Esophagus mucosa (tissue), 1 donor: ENCODE data around the gene RNF183. TPM values are rescaled to one million over a fixed set of nuclear protein-coding genes. Genes with fewer than 3 reads are reported as not detected.
"Not testable (repeated sequence)": the region's sequence is repeated elsewhere in the genome, so short reads cannot be mapped to it uniquely, and the experiment has no call there.

Experiments used
- ATAC-seq: fragments of 200-7000 bp; cut with Tn5 transposase; one replicate; pipeline ENCODE4 v1.9.1; 2020
- total RNA-seq: library from RNA; stranded (reverse); gene quantifications from one replicate; pipeline ENCODE4 v1.2.4, GENCODE V29; 2023
- donor health status: DM: yes; HTN: yes; CAD: no.

RNF183 gene
- total RNA-seq, 1 donor from 2014 or later = 4.2 TPM

DNA sequence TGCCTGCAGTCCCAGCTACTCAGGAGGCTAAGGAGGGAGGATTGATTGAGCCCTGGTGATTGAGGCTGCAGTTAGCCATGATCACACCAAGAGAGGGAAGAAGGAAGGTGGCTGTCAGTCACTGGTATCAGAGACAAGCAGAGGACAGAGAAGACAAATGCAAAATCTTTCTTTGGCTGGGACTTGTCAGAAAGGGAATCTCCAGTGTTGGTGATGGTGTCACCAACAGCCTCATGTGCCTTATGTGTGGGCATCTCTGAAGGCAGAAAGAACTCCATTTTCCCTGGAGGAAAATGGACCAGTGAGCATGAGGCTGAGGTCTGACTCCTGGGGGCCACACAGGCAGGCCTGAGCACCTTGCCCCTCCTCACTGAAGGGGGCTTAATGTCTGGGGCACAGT, 12.1 kb upstream of the RNF183 start:
- no peak for ATAC-seq

DNA sequence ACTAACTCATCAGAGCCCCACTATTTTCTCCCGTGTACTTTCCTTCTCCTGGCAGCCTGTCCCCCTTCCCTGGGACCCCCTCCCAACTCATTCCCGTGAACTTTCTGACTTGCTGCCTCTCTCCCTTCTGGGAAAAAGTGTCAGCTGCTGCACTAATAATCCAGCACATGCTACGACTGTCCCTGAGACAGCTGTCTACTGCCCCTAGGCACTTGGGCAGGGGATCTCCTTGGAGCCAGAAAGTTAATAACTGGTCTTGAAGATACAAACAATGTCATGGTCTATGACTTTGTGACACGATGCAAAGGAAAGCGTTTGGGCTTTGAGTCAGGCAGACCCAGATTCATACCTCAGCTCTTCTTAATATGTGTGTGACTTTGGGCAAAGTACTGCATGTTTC, 10.1 kb upstream of the RNF183 start:
- no peak for ATAC-seq

DNA sequence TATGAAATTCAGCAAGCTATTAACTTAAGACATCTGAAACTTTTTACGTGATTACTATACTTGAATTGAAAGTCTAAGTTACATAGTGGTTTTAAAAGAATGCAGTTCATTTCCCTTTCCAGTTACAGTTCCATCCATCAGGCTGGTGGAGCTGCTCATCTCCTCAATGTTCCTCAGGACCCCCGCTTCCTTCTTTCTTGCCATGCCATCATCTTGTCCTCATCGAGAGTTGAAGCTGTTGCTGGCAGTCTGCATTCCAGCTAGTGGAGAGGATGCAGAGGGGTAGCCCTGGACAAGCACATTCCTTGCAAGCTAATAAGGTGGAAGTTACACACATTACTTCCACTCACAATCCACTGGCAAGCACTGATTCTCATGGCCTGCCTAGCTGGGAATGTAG, 8.8 kb upstream of the RNF183 start:
- no peak for ATAC-seq

DNA sequence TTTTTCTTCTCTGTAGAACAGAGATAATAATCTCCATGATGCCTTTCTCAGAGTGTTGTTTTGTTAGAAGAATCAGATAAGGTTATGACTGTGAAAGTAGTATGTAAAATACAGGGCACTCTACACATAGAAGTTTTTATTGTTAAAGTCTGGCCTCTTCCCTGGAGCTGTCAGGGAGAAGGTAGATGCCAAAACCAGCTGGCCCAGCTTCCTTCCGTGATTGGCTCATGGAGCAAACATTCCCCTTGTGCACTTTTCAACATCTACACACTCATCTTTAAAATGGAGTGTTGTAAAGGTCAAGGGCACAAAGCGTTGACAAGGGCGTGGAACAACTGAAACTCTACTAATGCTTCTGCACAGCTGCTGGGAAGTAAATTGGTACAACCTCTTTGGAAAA, 7.4 kb upstream of the RNF183 start:
- no peak for ATAC-seq

DNA sequence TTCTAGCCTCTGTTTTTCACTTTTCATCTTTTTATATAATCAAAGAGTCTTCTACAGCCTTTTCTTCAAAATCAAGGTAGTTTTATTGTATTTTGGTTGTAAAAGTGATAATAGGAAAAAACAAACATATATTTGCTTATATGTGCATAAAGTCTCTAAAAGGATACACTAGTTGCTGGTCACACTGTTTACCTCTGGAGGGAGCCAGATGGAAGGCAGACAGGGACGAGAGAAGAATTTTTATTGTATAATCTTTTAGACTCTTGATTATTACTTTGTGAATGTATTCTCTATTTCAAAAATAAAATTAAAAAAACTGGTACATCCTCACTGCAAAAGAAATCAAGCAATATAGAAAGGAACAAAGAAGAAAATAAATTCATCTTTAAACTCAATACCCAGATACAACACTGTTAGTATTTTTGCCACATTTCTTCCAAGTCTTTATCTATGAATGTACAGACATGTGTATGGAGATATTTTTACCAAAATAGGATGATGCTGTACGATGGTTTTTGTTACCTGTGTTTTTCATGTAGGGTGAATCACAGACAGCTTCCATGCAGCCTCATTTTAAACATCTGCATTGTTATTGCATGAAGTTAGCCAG, 6.1 kb upstream of the RNF183 start:
- ATAC-seq = peak; percentile 57

DNA sequence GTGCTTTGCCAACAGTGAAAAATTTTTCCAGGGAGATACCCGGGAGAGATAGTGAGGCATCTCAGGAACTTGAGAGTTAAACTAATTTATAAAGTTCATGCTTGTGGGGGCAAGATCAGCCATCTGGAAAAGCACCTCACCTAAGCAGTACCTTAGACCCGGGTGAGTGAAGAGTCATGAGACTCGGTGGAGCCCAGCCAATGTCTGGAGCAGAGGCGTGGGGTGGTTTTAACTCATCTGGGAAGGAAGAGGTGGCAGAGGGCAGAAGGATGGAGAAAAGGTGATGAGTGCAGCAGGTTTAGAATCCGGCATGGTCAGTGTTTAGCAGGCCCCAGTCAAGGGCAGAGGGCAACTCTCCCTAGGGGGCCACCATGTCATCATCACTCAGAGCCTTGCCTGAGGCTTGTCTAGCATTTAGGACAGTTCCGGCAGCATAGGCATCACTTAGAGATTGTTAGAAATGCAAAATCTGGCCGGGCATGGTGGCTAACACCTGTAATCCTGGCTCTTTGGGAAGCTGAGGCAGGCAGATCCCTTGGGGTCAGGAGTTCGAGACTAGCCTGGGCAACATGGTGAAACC, 4.3 kb upstream of the RNF183 start:
- ATAC-seq = no peak

DNA sequence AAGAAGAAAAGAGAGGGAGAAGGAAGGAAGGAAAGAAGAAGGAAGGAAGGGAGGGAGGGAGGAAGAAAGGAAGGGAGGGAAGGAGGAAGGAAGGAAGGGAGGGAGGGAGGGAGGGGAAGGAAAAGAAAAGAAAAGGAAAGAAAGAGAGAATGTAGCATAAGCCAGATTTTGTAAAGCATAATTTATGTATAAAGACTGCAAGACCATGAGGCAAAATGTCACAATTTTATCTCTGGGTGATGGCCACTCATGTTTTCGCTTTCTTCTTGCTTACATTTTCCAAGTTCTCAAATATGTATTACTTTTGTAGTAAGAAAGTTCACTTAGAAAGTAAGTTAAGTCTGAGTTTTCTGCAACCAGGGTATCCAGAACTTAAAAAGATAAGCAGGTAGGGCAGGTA, 3.4 kb upstream of the RNF183 start:
- no peak for ATAC-seq

DNA sequence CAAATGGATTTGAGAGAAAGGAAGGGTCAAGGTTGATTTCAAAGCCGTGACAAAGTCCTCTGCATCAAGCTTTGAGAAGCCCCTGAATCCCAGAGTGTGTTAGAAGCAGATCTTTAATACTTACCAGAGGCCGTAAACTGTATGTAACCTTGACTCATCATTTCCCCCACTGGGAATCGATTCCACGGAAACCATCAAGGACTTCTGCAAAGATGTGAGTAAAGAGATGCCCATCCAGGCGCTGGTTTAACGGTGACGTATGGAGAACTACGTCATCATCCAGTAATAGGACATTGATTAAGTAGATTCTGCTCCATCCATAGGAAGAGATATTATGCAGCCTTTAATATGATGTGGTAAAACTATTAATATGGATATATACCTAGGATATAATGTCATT, 1.6 kb downstream of the RNF183 start:
- no peak for ATAC-seq

DNA sequence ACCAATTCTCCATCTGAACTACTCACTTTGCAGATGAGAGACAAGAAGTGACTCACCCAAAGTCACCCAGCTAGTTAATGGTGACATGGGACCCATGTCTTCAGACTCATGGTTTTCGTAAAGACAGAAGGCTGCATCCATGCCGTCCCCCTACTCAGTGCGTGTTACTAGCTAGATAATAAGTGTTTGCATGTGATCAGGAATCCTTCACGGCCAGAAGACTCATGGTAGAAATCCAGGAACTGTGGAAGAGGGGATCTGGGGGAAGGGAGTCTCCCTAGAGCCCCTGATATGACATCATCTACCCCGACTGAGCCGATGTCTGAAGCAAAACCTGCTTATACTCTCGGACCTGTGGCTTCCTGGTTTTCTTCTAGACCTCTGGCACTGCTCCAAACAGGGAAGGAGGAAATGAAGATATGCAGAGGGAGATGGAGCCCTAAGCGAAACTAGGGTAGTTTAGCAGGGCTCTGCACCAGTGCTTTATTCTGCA, 3.3 kb downstream of the RNF183 start:
- ATAC-seq = no peak

DNA sequence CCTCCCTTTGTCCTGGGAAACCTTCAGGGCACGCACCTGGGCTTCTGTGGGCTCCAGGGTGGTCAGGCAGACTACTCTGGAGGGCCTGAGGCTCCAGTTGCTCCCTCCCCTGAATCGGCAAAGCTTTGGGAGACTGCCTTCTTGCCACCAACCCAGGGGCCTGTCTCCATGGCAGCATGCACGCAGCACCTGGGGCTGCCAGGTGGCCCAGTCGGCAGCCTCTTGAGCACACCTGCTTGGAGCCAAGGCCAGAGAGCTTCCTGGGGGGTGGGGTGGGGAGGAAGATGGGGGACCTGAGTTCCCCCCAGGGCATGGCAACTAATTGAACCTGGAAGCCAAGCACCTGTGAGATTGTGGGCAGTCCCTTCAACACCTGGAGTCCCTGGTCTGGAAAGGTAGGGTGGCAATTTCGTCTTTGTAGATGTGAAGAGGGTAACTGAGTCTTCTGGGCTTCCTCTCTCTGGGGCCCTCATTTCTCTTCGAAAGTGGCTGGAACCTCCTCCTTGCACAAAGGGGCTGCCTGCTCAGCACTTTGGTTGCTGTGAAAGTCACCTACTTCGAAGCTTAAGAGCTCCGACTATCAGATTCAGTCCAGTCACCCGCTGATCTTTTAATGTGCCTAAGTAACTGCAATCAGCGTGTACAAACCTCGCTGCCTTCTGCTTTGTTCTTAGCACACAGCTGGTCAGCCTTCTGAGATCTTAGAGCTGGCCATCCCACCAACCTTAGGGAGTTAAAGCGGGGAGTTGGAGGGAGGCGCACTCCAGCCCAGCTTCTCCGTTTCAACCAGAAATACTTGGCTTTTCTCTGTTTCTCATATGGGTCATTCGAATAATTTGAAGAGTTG, 4.0 kb downstream of the RNF183 start:
- ATAC-seq = no peak

DNA sequence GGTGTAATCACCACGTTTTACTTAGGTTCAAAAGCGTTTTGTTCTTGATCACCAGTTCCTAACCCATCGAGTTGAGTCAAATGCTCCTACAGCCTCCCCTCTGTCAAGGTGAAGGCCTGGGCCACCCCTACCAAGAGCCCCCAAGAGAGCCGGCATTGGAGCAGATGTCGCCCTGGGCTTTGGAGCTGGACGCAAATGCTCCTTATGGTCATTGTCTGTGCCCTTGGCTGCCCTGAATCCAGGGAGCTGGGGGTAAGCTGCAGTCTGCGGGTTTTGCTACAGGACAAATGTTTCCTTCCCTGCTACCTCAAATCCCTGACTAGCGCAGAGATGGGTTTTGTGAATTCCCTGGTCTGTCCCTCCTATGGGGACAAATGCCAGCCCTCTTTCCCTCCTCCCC, 4.9 kb downstream of the RNF183 start:
- ATAC-seq = no peak

DNA sequence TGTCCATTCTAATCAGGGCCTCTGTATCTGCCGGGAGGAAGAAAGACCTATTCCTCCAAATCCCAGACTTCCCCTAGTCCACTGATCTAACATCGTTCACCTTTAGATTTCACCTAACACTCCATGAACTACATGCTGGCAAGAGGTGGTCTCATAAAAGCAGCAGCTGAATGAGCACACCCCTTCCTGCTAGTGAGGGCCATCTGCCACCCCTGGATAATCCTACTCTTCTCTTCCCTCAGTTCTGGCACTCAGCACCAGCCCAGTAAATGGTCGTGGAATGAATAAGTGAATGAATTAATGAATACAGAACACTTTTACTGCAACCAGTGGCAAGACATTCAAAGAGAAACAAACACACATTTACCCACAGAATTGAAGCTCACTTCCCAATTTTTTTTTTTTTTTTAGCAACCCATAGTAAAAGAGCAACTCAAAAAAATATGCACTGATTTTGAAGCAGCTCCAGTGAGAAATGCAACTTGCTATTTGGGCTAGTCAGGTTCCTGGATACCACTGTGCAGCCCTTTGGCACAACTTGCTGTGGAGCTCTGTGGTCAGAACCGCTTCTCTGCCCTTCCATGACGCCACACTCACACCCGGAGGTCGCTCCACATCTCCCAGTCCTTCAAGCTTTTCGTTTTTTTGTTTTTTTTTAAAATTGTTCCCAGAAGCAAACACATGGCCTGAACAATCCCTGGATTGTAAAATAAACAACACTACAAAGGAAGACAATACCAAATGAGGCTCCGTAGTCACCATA, 6.2 kb downstream of the RNF183 start:
- ATAC-seq = no peak

DNA sequence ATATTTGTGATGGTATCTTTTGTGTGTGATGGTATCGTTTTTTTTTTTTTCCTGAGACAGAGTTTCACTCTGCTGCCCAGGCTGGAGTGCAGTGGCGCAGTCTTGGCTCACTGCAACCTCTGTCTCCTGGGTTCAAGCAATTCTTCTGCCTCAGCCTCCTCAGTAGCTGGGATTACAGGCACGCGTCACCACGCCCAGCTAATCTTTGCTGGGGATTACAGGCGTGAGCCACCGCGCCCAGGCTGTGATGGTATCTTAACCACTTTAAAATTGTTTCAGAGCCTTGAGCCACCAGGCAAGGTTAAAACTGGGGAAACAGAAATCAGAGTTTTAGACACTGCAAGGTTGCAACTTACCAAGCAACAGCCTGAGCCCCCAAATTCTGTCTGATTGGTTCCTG, 6.9 kb downstream of the RNF183 start:
- not testable (repeated sequence) for ATAC-seq

DNA sequence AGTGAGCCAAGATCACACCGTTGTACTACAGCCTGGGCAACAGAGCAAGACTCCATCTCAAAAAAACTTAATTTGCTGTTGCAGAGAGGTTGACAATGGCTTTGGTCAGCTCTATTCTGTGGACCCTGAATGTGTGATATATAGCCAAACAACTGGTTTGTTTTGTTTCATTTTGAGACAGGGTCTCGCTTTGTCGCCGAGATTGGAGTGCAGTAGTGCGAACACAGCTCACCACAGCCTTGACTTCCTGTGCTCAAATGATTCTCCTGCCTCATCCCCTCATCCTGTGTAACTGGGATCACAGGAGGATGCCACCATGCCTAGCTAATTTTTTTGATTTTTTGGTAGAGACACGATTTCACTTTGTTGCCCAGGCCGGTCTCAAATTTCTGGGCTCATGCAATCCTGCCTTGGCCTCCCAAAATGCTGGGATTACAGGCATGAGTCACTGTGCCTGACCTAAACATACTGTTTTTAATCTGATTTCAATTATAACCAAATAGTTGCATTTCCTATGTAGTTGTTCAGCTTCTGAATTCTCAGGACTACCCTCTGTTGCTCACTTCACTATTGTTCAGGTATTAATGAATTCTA, 9.8 kb downstream of the RNF183 start:
- ATAC-seq = no peak

DNA sequence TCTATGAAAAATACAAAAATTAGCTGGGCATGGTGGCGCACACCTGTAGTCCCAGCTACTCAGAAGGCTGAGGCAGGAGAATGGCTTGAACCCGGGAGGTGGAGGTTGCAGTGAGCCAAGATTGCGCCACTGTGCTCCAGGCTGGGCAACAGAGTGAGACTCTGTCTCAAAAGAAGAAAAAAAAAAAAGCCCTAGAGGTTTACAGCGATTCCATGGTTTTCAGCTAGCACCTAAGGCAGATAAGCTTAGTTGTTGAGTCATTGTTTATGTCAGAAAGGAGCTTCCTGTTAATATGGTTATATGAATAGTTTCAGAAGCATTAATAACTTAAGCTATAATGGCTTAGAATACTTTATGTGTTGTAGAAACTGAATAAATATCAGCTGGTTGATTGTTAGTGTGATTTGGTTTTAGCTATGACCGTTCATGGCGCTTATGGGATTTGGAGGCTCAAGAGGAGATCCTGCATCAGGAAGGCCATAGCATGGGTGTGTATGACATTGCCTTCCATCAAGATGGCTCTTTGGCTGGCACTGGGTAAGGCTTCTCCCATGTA, 13.0 kb downstream of the RNF183 start:
- peak; percentile 76 for ATAC-seq

DNA sequence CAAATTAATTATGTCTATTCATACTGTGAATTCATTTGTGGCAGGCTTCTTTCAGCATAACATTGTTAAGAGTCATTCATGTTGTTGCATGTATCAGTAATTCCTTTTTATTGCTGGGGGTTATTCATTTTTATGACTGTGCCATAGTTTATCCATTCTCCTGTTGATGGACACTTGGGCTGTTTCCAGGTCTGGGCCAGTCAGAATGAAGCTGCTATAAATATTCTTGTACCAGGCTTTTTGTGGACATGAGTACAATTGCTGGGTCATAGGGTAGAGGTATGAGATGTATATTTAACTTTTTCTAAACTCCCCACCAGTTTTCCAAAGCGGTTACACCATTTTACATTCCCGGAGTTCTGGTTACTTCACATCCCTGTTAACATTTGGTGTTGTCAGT, 14.1 kb downstream of the RNF183 start:
- ATAC-seq = no peak

DNA sequence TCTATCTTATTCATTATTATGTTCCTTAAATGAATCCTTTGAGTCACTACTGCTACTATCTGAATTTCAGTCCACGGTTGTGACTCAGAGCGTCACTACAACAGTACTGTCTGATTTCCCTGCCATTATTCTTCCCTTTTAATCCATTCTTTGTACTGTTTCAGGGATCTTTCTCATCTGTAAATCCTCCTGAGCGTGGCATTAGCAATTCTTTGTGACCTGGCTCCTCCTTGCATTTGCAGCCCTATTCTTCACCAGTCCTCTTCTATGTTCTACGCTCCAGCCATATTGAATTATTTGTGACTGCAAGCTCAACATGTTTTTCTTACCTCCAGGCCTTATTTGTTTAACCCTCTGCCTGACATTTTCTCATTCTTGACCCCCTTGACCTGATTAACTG, 21.8 kb downstream of the RNF183 start:
- peak; percentile 31 for ATAC-seq

DNA sequence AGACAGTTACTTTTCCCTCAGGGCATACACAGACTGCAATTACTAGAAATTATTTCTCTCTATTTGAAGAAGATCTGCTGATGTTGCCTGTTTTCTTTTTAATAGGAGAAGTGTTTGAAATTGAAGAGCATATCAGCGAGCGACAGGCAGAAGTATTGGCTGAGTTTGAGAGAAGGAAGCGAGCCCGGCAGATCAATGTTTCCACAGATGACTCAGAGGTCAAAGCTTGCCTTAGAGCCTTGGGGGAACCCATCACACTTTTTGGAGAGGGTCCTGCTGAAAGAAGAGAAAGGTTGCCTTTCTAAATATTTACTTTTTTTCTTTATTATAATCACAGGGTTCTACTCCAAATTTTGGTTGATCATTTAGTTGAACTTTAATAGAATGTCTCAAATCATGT, 24.3 kb downstream of the RNF183 start:
- no peak for ATAC-seq

DNA sequence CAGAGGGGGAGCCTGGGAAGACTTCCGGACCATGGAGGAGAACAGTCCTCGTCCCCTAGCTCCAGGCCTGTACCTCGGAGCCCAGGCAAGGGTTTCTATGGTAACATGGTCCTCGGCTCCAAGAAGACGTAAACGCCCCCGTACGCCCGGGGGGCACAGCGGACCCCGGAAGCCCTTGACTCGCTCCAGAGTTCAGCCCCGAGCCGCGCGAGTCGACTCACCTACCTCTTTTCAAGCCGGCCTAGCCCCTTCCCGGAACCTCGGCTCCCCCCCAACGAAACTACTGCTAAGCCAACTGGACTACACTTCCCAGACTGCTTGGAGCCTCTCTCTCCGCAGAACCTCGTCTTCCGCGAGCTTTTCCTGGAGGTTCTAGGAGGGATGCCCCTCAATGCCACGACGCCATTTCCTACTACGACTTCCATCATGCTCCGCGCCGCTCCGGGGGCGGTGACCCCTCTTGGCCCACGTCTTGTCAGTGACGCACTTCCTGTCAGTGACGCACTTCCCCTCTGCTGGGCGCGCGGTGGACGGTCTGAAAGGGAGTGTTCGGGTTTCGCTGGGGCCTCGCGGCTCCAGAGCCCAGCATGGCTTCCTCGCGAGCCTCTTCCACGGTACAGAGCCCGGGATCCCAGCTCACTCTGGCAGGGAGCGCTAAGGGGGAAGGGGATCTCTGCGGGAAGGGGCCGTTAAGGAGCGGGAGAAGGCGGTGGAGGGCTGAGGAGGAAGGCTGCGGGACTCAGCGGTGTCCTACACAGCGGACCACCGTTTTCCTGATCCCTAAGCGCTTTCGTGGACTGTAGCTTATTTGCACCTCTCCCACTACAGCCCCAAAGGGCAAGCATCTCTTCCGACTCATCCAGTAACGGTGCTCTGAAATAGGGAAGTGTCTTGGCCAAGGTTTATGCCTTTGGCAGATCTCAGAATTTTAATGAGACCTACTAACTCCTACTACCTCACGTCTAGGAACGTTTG, 27.7 kb downstream of the RNF183 start, which contains the start of the genes CDC26 and PRPF4:
TSS of gene CDC26 (minus strand) at position 416 of the 975 bp plus-strand sequence. CDS start 3,065 bp downstream, outside the sequence.
TSS of gene PRPF4 (plus strand) at position 502 of the 975 bp plus-strand sequence. CDS start at position 588, 86 bp downstream.
- ATAC-seq = peak; percentile 99

DNA sequence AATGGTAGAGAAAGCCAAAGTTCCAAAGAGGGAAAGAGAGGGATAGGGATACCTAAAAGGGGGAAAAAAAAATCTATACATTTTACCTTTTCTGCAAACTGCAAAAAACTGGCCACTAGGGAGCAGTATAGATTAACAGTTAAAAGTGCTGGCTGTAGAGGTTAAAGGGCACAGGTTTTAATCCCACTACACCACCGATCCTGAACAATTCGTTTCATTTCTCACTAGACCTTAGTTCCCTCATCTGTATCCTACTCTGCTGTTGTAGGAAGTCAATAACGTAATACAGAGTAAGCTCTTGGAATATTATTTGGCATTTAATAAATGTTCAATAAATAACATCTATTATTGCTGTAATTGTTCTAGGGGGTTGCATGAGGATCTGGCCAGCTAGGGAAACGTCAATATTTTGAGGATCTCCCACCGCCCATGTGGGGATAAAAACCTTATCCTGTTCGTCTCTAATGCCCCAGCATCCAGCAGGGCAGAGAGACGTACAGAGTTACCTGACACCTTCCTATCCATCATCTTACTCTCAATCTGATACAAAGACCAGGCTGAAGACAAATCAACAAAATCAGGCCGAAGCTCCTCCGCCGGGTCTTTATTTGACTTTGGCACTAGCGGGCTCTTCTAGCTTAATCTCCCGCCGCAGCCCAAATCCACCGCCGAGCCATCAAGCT, 28.6 kb downstream of the RNF183 start:
- ATAC-seq = peak; percentile 58
